Measurements from ENCODE around the gene PEX3.
"Not testable (repeated sequence)": the region's sequence is repeated elsewhere in the genome, so short reads cannot be mapped to it uniquely, and the experiment has no call there.

DNA sequence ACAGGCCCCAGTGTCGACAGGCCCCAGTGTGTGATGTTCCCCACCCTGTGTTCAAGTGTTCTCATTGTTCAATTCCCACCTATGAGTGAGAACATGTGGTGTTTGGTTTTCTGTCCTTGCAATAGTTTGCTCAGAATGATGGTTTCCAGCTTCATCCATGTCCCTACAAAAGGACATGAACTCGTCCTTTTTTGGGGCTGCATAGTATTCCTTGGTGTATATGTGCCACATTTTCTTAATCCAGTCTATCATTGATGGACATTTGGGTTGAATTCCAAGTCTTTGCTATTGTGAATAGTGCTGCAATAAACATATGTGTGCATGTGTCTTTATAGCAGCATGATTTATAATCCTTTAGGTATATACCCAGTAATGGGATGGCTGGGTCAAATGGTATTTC, 18.2 kb downstream of the PEX3 start:
- TF ChIP-seq, protein P1, sequence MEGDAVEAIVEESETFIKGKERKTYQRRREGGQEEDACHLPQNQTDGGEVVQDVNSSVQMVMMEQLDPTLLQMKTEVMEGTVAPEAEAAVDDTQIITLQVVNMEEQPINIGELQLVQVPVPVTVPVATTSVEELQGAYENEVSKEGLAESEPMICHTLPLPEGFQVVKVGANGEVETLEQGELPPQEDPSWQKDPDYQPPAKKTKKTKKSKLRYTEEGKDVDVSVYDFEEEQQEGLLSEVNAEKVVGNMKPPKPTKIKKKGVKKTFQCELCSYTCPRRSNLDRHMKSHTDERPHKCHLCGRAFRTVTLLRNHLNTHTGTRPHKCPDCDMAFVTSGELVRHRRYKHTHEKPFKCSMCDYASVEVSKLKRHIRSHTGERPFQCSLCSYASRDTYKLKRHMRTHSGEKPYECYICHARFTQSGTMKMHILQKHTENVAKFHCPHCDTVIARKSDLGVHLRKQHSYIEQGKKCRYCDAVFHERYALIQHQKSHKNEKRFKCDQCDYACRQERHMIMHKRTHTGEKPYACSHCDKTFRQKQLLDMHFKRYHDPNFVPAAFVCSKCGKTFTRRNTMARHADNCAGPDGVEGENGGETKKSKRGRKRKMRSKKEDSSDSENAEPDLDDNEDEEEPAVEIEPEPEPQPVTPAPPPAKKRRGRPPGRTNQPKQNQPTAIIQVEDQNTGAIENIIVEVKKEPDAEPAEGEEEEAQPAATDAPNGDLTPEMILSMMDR (IDR thresholded peaks at IDR 0.05): not testable (repeated sequence)
- TF ChIP-seq POLR2A (IDR thresholded peaks at IDR 0.05): not testable (repeated sequence)
